Stimulated activated CD8-positive, alpha-beta memory T cell treated with anti-CD3 and anti-CD28 coated beads, Interleukin-4, amount 100 ng/mL, for 1 hour (primary cell): ENCODE data around the gene AP5Z1.
"Not testable (repeated sequence)": the region's sequence is repeated elsewhere in the genome, so short reads cannot be mapped to it uniquely, and the experiment has no call there.

ENCODE experiments used
- DNase-seq, 2 donors: peaks; one replicate each; pipeline ENCODE4 v3.0.0-alpha.2; 2020; ENCODE audit warnings: low read depth in 2 of 2, low spot score in 1 of 2

Gene AP5Z1

GRCh38 chr7:4787947-4788626 is 12.7 kb downstream of the AP5Z1 start:
- no peak for DNase-seq

GRCh38 chr7:4788627-4789189 is 13.3 kb downstream of the AP5Z1 start:
- no peak for DNase-seq

GRCh38 chr7:4789194-4790077 is 14.0 kb downstream of the AP5Z1 start:
- no peak for DNase-seq

GRCh38 chr7:4790078-4790465 is 14.6 kb downstream of the AP5Z1 start:
- no peak for DNase-seq

- DNase-seq, result no peak
Measured at GRCh38 chr7:4790516-4790991, 15.1 kb downstream of the AP5Z1 start.

- DNase-seq, result no peak
Measured at GRCh38 chr7:4791101-4791737, 15.8 kb downstream of the AP5Z1 start.

- DNase-seq, result peak; percentile 52 to 63
Measured at GRCh38 chr7:4791738-4792536, 16.5 kb downstream of the AP5Z1 start.

- no peak for DNase-seq
Measured at GRCh38 chr7:4792537-4793126, 17.2 kb downstream of the AP5Z1 start.

GRCh38 chr7:4793385-4793993 is 18.1 kb downstream of the AP5Z1 start:
- DNase-seq, result not testable (repeated sequence)

GRCh38 chr7:4794171-4794570 is 18.7 kb downstream of the AP5Z1 start:
- not testable (repeated sequence) for DNase-seq

- DNase-seq, result no peak
Measured at GRCh38 chr7:4794591-4795350, 19.3 kb downstream of the AP5Z1 start.

GRCh38 chr7:4796453-4796852 is 21.0 kb downstream of the AP5Z1 start:
- no peak for DNase-seq

GRCh38 chr7:4797858-4798705 is 22.7 kb downstream of the AP5Z1 start:
- peak in 1 of 2 donors; percentile 16 for DNase-seq

GRCh38 chr7:4798706-4799235 is 23.3 kb downstream of the AP5Z1 start:
- no peak for DNase-seq

- no peak for DNase-seq
Measured at GRCh38 chr7:4799508-4800268, 24.3 kb downstream of the AP5Z1 start.

GRCh38 chr7:4800487-4800886 is 25.1 kb downstream of the AP5Z1 start:
- no peak for DNase-seq
